GM15510 (cell line): Measurements from ENCODE around the gene TMC6.

Experiments
- POLR2A ChIP-seq: IDR thresholded peaks from 3 replicates; pipeline ENCODE4 v1.6.1; 2011; ENCODE audit warnings: borderline replicate concordance; ENCODE audit not compliant: insufficient read length; ENCODE audit errors: extremely low read depth

Gene TMC6

GRCh38 chr17:78104540-78104941 lies 24.0 kb downstream of the TMC6 start:
- TF ChIP-seq POLR2A: no peak

GRCh38 chr17:78103311-78103710 lies 25.2 kb downstream of the TMC6 start:
- TF ChIP-seq POLR2A: no peak

DNA sequence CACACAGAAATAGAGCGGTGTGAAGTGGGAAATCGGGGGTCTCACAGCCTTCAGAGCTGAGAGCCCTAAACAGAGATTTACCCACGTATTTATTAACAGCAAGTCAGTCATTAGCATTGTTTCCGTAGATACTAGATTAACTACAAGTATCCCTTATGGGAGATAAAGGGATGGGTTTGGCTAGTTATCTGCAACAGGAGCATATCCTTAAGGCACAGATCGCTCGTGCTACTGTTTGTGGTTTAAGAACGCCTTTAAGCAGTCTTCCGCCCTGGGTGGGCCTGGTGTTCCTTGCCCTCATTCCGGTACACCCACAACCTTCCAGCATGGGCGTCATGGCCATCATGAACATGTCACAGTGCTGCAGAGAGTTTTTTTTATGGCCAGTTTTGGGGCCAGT lies 27.0 kb downstream of the TMC6 start:
- TF ChIP-seq POLR2A: no peak

- TF ChIP-seq POLR2A: no peak
These were observed 27.4 kb downstream of the TMC6 start for GRCh38 chr17:78101112-78101511.

DNA sequence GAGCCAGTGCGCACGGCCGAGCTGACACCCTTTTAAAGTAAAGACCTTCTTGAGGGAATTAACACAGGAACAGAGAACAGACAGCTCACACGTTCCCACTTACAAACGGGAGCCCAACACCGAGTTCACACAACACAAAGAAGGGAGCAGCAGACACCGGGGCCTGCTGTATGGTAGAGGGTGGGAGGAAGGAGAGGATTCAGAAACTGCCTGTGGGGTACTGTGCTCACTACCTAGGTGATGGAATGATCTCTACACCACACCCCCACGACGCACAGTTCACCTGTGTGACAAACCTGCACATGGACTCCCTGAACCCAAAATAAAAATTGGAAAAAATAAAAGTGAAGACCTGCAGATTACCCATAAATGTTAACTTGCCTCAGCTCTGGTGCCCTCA lies 32.5 kb downstream of the TMC6 start:
- no peak for TF ChIP-seq POLR2A

GRCh38 chr17:78095035-78095434 lies 33.5 kb downstream of the TMC6 start:
- no peak for TF ChIP-seq POLR2A

DNA sequence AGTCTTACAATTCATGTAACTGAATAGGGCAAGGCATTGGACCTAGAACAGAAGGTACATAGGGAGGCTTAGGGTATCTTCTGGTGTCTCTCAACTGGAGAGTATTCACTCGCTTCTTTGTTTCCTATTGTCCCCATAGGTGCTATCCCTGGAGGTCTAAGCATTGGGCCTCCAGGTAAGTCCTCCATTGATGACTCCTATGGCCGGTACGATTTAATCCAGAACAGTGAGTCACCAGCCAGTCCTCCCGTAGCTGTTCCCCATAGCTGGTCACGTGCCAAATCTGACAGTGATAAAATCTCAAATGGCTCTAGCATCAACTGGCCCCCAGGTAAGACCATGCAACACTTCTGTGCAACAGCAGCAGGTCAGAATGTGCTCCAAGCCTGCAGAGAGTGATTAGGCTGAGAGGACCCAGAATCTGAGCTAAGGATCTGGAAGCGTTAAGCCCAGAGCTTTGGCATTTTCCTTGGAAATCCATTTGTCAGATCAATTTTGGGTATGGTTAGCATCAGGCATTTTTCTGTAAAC lies 35.7 kb downstream of the TMC6 start:
- no peak for TF ChIP-seq POLR2A

DNA sequence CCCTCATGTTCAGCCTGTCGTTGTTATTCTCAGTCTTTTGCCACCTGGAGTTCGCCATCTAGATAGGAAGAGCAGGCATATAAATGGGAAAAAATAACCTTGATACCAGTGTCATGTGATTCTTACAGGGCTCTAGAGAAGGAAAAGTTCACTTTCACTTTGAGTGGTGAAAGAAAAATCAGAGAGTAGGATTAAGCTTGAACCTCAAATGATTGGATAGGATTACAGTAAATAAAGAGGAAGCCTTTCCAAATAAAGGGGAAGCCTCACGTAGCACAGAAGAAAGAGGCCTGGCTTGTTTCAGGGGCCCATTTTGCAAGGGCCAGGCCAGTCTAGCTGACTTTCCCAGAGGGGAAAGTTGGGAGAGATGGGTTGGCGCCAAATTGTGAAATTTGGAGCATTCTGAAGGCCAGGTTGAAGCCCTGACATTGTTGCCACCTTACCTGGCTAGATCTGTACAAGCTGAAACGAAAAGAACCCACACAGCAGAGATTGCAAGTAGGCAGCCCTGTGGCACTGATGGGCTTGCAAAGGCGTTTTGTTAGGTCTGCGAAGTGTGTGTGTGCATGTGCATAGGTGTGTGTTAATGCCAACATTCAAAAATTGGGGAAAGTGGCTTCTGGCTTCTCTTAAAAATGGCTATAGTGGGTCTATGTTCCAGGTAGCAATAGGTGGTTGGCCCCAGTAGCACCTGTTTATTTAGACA lies 38.8 kb downstream of the TMC6 start:
- no peak for TF ChIP-seq POLR2A

DNA sequence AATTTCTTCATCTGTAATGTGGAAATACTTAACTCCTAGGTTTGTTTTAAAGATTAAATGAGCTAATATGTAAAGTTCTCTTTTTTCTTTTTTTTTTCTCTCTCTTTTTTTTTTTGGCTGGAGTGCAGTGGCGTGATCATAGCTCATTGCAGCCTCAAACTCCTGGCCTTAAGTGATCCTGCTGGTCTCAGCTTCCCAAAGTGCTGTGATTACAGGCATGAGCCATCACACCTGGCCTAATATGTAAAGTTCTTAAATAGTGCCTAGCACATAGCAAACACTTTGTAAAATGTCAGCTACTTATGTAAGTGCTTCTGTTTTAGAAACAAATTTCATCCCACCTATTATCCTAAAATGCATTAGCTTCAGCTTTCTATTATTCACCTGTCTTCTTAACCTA lies 40.0 kb downstream of the TMC6 start:
- no peak for TF ChIP-seq POLR2A

- no peak for TF ChIP-seq POLR2A
These were observed 41.8 kb downstream of the TMC6 start for GRCh38 chr17:78086740-78087139.

DNA sequence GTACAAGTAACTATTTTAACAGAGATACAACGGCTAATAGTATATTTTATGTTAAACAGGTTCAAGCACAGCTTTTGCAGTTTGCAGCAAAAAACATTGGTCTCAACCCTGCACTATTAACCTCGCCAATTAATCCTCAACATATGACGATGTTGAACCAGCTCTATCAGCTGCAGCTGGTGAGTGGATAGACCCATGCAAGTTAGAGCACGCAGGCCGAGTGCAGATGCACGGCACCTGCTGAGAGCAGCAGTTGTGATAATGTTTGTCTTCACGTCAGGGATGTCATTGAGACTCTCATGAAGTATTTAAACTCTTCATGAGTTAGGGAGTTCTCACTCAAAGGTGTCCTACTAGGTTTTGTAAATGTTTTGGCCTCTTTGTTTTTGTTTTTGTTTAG lies 45.6 kb downstream of the TMC6 start:
- TF ChIP-seq POLR2A: no peak

DNA sequence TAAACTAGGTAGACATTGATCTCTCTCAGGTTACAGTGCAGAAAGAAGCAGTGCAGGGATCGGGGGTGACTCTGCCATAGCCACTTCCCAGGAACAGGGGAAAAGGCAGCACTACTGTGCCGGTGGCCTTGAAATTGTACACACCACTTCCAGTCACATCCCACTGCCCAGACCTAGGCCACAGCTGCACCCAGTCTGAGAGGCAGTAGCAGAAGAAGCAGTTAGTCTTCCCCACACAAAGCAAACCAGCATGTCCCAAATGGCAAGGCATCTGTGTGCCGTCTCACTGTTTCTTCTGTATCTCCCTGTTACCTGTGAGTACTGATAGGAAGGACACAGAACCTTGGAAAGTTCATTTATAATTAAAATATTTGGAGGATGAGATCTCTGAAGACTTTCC lies 47.0 kb downstream of the TMC6 start:
- no peak for TF ChIP-seq POLR2A

- no peak for TF ChIP-seq POLR2A
These were observed 49.3 kb downstream of the TMC6 start for GRCh38 chr17:78079253-78079652.

- no peak for TF ChIP-seq POLR2A
These were observed 53.0 kb downstream of the TMC6 start for GRCh38 chr17:78075545-78075944.

DNA sequence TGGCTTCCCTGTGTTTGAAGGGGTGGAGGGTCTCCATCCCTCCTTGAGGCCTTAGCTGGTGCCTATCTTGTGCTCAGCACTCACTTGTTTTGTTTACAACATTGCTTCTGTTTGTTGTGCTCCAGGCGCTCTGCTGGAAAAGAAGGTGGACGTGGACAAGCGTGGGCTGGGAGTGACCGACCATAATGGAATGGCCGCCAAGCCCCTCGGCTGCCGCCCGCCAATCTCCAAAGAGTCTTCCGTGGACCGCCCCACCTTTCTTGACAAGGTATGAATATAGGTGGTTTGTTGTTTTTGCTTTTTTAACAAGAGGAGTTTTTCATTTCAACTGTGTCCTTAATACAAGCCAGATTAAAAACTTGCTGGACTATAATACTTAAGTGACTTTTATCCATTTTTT lies 53.5 kb downstream of the TMC6 start:
- TF ChIP-seq POLR2A: no peak

DNA sequence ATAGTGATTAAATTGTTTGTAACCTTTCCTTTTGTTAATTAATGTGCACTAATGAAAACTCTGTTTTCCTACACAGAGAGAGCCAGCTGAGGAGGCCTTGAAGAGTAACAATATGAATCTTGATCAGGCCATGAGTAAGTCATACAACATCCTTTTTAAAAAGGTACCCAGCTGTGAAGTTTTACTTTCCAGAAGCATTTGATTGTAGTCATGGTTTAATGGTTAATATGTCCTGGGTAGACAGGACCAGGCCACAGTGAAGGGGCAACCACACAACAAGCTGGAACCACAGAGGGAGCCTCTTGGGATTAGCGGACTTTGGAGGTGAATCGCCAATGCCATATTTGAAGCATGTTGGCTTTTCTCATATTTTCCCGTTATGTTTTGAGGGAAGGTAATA lies 55.6 kb downstream of the TMC6 start:
- no peak for TF ChIP-seq POLR2A
